Measurements from ENCODE around the gene FBXO2. TPM values are rescaled to one million over a fixed set of nuclear protein-coding genes. Genes with fewer than 3 reads are reported as not detected.

The FBXO2 gene
- total and polyA plus RNA-seq, 3 donors from 2014 or later = 11.3 to 19.0 (median 17.3) TPM

- no peak for TF ChIP-seq POLR2A (IDR thresholded peaks at IDR 0.05)
- no peaks in the 10 kb centered on the region for H3K36me3 ChIP-seq (ENCODE audit: low read depth, missing control alignments)
- WGBS, 2 donors = 96 to 100% methylated on average over 2 of the region's 2 CpGs
- H3K27me3 ChIP-seq = no peaks in the 10 kb centered on the region
- H3K4me3 ChIP-seq = no peak overlapping the region
- intact Hi-C loops (cut with DNase I; ENCODE audit: low total_unique reads) = no loop called here
- DNase-seq = no peak
- no peak overlapping the region for H3K27ac ChIP-seq
- no peaks in the 10 kb centered on the region for H3K9me3 ChIP-seq
- peaks cover 13% of the 10 kb centered on the region for H3K4me1 ChIP-seq
Observed at GRCh38 chr1:11678442-11678841, 24.2 kb upstream of the FBXO2 start.

- H3K36me3 ChIP-seq (ENCODE audit: low read depth, missing control alignments) = no peaks in the 10 kb centered on the region
- intact Hi-C loops (cut with DNase I; ENCODE audit: low total_unique reads) = no loop called here
- no peak overlapping the region for H3K27ac ChIP-seq
- no peak overlapping the region for H3K4me3 ChIP-seq
- 86 to 88% methylated on average over 8 to 10 of the region's 10 CpGs for WGBS, 2 donors
- TF ChIP-seq CTCF (IDR thresholded peaks at IDR 0.05) (no peak), POLR2A (IDR thresholded peaks at IDR 0.05) (no peak)
- no peaks in the 10 kb centered on the region for H3K9me3 ChIP-seq
- no peaks in the 10 kb centered on the region for H3K27me3 ChIP-seq
- peaks cover 5% of the 10 kb centered on the region for H3K4me1 ChIP-seq
- no peak for DNase-seq
Observed at GRCh38 chr1:11676386-11677103, 22.3 kb upstream of the FBXO2 start.

- H3K36me3 ChIP-seq (ENCODE audit: low read depth, missing control alignments) = no peaks in the 10 kb centered on the region
- no peaks in the 10 kb centered on the region for H3K27me3 ChIP-seq
- 87 to 91% methylated on average over 4 to 7 of the region's 10 CpGs for WGBS, 2 donors
- H3K27ac ChIP-seq = no peak overlapping the region
- TF ChIP-seq POLR2A (IDR thresholded peaks at IDR 0.05) = no peak
- no peak for TF ChIP-seq CTCF (IDR thresholded peaks at IDR 0.05)
- DNase-seq = no peak
- H3K4me1 ChIP-seq = peaks cover 3% of the 10 kb centered on the region
- no peak overlapping the region for H3K4me3 ChIP-seq
- intact Hi-C loops (cut with DNase I; ENCODE audit: low total_unique reads) = no loop called here
- no peaks in the 10 kb centered on the region for H3K9me3 ChIP-seq
Observed at GRCh38 chr1:11675325-11675724, 21.1 kb upstream of the FBXO2 start.

- Histone ChIP-seq H3K36me3 (ENCODE audit: low read depth, missing control alignments) (no peaks in the 10 kb centered on the region), H3K9me3 (no peaks in the 10 kb centered on the region), H3K27me3 (no peaks in the 10 kb centered on the region), H3K4me3 (no peak overlapping the region), H3K4me1 (no peaks in the 10 kb centered on the region), H3K27ac (no peak overlapping the region)
- no peak for DNase-seq
- no peak for TF ChIP-seq POLR2A (IDR thresholded peaks at IDR 0.05)
- no peak for TF ChIP-seq CTCF (IDR thresholded peaks at IDR 0.05)
- 91 to 94% methylated on average over 14 of the region's 14 CpGs for WGBS, 2 donors
- intact Hi-C loops (cut with DNase I; ENCODE audit: low total_unique reads) = no loop called here
Observed at GRCh38 chr1:11674488-11674887, 20.3 kb upstream of the FBXO2 start.

- H3K4me3 ChIP-seq = no peak overlapping the region
- no peak overlapping the region for H3K27ac ChIP-seq
- no peak for TF ChIP-seq CTCF (IDR thresholded peaks at IDR 0.05)
- no peaks in the 10 kb centered on the region for H3K27me3 ChIP-seq
- no peaks in the 10 kb centered on the region for H3K36me3 ChIP-seq (ENCODE audit: low read depth, missing control alignments)
- intact Hi-C loops (cut with DNase I; ENCODE audit: low total_unique reads) = no loop called here
- no peaks in the 10 kb centered on the region for H3K4me1 ChIP-seq
- H3K9me3 ChIP-seq = no peaks in the 10 kb centered on the region
- no peak for DNase-seq
- 88 to 93% methylated on average over 10 to 14 of the region's 14 CpGs for WGBS, 2 donors
Observed at GRCh38 chr1:11673089-11673769, 19.0 kb upstream of the FBXO2 start.
